ENCODE data around the gene UVRAG.

UVRAG gene

DNA sequence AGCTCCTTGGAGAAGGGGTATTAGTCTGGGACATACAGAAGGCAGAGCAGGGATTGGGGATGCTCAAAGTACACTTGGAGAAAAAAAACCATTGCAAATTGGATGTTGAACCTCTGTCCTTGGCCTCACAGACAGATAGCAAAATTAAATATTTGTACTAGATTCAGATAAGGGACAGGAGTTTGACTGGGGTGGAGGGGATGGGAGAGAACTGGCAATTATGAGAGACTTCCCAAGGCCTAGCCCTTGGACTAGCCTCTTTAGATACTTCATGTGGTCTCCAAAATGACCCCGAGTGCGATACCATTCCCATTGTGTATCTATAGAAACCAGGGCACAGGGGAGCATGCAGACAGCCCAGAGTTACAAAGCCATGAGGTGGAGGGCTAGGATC is 30.9 kb upstream of the UVRAG start:
- DNase-seq: no peak

DNA sequence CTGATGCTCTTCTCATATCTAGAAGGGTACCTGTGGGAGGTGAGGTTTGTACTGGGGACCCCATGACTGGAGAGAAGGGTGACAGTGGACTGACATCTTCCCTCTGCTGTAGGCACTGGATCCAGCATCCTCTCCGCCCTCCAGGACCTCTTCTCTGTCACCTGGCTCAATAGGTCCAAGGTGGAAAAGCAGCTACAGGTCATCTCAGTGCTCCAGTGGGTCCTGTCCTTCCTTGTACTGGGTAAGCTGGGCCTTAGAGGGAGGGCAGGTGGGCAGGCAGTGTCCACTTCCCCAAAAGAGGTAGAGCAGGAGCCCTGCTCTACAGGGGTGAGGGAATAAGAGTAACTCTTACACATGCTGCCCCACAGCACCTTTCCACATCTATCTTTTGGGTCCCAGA is 30.5 kb upstream of the UVRAG start:
- no peak for DNase-seq

DNA sequence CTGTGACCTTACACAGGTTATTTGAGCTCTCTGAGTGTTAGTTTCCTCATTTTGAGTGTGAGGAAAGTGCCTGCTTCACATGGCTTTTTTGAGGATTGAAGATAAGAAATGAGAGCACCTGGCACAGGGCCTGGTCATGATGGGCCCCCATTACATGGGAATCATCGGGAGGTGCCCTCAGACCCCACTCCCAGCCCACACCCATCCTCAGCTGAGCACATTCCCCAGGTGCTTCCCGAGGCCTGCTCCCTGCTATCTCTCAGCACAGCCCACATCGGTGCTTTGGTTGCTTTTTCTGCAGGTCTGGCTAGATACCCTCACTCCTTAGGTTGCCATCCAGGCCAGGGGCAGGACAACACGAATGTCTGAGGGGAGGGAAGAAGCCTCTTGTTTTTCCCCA is 29.8 kb upstream of the UVRAG start:
- DNase-seq: no peak

DNA sequence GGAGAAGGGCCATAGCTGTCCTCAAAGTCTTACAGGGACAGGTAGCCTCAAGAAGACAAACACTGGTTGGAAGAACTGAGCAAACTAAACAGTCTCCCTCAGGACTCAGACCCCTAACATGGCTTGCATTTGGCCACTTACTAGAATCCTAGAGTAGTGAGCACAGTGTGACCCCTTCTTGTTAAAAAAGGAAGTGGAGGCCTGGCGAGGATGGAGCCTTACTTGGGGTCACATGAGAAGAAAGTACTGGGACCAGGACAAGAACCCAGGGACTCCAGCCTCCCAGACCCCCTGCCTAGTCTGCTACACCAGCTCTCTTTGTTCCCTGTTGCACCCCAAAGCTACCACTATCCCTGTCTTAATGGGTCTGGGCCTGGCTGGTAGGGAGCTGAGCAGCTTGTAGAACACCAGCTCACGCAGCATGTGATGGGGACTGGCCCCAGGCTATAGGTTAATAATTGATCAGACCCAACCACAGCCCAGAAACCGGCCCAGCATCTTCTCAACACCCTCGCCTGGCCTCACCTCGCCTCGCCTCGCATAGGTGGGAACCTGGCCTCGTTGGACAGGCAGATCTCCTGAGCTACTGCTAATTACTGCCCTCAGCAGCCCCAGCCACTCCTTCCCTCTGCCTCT is 28.8 kb upstream of the UVRAG start:
- no peak for DNase-seq

DNA sequence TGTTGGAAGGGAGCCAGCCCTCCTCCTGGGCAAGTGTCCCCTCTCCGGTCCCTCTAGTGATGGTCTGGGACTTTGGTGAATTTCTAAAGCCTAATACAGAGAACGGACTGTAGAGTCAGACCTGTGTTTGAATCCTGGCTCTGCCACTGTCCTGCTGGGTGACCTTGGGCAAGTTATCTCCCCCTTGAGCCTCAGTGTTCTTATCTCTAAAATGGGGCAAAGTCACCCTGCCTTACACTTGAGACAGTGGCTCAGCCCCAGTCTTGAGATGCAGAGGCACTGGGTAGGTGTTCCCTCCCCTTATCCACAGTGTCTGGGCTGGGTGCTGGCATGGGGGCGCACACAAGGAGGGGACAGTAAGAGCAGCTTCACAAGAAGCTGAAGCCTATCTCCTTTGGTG is 25.5 kb upstream of the UVRAG start:
- DNase-seq: no peak

DNA sequence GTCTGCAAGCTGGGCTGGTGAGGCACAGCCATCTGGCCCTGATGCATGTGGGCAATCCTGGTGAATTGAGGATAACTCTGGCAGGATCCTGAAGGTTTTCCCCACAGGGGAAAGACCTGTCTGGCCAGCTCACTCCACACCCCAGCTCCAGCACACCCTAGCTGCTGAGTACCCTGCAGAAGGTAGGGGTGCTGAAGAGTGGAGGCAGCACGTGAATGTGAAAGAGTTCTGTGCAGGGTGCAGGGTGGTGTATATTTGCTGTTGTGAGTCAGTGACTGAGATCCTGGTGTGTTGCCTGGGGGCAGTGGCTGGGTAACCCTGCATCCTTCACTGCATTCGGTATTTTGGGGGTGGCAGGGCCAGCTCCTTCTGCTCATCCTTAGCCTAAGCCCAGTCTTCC is 24.0 kb upstream of the UVRAG start:
- DNase-seq: no peak

DNA sequence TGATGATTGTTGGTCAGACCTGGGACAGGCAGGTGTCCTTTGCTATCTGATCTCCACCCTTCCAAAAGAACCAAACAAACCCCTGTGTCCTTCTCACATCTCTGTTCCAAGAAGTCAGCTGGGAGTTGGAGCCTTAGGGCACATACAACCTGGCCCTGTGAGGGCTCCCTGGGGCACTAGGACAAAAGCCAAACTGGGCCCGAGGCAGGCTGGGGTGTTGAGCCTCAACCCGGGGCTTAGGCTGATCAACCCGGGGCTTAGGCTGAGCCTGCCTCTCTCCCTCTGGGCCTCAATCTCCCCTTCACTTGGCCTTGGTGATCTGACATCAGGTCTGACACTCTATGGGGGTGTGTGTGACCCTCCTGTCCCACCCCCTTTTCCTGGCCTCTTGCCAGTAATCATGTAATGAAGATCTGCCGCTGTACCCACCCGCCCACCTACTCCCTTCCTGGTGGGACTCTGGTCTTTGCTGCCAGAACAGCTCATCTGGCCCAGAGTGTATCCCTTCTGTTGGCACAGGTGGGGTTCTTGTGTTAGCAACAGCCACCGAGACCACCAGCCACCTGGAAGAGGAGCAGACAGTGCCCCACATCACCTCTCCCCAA is 22.8 kb upstream of the UVRAG start:
- DNase-seq: no peak

DNA sequence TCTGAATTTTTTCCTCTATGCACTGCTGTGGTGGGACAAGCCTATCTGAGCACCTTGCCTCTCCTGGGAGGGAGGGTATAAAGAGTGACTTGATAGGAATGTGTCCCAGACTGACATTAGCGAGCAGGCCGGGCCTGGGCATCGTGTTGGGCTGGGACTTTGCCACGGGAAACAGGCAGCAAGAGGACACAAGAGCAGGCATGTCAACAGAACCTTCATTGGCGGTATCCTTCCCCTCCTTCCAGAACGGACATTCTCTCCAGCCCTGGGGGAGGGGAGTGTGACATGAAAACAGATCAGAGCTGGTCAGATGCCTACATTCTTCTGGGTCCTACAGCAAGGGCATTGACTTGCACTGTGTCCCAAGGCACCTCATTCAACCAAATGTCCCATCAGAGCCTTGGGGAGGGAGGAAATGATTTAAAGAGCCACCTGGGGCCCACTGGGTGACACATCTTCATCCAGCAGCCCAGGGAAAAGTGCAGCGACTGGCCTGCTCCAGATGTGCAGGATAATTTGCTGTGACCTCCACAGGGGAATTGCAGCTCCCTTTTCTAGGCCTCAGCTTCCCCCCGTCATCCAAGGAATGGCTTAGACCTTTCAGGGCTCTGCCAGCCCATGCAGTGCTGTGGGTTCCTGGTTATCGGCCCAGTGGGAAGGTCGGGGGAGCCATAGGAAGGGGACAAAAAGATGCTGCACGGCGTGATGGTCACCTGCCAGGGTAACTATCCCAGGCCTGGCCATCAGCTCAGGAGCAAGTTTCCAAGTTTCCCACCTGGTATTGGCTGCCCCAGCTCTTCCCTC is 21.8 kb upstream of the UVRAG start:
- DNase-seq: no peak

DNA sequence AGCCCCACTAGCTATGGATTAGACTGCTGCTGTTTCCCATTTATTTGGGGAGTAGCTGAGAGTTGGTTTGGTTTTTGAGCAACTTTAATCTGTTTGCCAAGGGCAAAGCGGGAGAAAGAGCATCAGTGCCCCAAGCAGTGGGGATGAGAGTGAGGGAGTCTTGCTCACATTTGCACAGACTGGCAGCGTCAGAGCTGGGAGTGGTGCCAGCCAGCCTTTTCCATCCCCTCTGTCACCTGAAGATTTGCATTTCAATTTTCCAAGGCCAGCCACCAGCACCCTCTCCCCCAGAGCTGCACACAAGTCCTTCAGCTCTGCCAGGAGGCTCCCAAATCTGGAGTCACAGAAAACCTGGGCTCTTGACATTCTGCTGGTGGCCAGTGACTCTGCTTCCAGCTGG is 21.0 kb upstream of the UVRAG start:
- DNase-seq: no peak

DNA sequence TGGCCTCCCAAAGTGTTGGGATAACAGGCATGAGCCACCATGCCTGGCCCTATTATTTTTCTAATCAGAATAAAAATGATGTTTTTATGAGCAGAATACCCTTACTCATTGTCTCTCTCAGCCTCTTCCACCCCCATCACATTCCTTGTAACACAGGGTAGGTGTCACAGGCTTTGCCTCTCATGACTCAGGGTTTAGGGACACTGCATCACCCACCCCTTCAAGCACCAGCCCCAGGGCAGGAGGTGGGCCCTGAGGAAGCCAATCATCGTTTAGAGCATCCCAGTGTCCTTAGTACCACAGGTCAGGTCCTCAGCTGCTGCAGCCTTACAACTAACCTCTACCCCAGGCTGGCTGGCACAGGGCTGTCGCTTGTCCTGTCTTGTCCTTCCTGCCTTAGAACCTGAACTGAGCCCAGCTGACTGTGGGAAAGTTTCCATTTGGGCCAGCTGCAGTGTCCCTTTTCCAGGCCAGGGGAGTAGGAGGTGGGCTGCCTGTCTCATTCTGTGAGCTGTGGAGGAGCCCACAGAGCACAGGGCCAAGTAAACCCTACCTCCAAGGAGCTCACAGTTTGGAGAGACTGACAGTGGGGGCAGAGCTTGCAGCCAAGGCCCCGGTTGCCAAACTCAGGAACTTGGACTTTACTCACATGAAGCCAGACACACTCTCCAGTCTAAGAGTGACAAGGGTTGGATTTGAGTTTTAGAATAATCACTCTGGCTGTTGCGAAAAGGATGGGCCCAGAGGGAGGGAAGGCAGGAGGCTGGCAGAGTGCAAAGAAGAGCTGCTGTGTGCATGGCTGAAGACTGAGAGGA is 19.5 kb upstream of the UVRAG start:
- no peak for DNase-seq

DNA sequence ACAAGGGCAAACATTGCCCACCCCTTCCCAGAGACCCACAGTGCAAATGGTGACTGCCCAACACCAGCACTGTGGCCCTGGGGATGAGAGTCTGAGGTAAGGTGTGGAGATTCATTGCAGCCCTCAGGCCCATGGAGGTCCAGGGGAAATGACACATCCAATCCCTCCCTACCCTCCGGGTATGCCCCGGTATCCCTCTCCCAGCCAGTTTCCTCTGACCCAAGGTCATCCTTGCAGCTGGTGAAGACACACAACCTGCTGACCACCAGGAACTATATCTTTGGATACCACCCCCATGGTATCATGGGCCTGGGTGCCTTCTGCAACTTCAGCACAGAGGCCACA is 18.9 kb upstream of the UVRAG start:
- no peak for DNase-seq

DNA sequence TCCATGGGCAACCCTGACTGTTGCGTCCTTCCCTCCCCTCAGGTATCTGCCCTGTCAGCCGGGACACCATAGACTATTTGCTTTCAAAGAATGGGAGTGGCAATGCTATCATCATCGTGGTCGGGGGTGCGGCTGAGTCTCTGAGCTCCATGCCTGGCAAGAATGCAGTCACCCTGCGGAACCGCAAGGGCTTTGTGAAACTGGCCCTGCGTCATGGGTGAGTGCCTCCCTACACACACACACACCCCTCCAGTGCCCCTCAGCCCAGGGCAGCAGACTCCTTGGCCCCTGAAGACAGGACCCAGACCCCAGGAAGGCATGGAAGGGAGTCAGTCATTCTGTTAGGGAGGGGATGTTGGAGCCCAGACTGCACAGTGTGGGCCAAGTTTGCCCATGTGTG is 17.9 kb upstream of the UVRAG start:
- DNase-seq: no peak

DNA sequence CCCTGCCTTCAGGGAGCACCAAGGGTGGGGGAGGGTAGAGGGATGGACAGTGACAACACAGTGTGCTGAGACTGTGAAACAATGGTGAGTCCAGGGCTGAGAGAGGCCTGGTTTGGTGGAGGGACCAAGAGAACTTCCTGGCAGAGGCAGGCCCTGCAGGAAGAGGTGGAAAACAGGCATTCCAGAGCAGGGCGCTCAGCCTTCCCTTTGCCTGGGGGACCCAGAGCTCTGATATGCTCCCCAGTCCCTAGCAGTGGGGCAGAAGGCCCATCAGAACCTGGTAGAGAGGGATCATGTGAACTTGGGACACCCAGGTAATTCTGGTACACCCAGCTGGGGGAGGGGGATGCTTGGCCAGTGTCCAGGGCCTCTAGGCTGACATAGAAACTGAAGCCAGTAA is 17.2 kb upstream of the UVRAG start:
- DNase-seq: no peak

DNA sequence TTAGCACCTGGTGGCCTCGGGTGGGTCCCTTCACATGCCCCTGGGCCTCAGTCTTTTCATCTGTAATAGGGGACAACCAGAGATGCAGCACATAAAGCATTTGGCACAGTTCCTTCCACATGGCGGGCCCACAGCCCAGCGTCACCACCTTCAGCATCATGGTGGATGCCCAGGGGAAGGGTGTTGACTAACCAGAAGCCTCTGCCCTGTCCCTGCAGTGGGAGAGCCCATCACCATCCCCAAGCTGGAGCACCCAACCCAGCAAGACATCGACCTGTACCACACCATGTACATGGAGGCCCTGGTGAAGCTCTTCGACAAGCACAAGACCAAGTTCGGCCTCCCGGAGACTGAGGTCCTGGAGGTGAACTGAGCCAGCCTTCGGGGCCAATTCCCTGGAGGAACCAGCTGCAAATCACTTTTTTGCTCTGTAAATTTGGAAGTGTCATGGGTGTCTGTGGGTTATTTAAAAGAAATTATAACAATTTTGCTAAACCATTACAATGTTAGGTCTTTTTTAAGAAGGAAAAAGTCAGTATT is 14.8 kb upstream of the UVRAG start:
- no peak for DNase-seq

DNA sequence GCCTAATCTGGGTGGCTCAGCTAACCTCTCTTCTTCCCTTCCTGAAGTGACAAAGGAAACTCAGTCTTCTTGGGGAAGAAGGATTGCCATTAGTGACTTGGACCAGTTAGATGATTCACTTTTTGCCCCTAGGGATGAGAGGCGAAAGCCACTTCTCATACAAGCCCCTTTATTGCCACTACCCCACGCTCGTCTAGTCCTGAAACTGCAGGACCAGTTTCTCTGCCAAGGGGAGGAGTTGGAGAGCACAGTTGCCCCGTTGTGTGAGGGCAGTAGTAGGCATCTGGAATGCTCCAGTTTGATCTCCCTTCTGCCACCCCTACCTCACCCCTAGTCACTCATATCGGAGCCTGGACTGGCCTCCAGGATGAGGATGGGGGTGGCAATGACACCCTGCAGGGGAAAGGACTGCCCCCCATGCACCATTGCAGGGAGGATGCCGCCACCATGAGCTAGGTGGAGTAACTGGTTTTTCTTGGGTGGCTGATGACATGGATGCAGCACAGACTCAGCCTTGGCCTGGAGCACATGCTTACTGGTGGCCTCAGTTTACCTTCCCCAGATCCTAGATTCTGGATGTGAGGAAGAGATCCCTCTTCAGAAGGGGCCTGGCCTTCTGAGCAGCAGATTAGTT is 14.2 kb upstream of the UVRAG start:
- DNase-seq: no peak

DNA sequence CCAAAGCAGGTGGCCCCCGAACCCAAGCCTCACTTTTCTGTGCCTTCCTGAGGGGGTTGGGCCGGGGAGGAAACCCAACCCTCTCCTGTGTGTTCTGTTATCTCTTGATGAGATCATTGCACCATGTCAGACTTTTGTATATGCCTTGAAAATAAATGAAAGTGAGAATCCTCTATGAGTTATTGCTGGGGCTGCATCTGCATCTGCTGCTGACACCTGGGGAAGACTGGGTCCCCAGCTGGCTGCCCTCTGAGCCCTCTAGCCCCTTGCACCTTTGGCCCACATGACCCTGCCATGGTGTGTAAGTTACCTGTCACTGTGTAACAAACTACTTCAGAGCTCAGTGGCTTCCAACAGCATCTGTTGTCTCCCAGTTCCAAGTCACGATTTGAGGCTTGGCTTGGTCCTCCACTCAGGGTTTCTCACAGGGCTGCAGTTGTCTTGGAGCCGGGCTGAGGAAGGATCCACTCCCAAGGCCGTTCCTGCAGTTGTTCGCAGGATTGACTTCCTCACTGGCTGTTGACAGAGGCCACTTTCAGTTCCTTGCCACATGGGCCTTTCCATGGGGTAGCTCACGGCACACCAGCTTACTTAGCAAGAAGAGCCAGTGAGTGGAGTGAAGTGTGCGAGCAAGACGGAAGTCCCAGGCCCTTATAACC is 13.5 kb upstream of the UVRAG start:
- no peak for DNase-seq

DNA sequence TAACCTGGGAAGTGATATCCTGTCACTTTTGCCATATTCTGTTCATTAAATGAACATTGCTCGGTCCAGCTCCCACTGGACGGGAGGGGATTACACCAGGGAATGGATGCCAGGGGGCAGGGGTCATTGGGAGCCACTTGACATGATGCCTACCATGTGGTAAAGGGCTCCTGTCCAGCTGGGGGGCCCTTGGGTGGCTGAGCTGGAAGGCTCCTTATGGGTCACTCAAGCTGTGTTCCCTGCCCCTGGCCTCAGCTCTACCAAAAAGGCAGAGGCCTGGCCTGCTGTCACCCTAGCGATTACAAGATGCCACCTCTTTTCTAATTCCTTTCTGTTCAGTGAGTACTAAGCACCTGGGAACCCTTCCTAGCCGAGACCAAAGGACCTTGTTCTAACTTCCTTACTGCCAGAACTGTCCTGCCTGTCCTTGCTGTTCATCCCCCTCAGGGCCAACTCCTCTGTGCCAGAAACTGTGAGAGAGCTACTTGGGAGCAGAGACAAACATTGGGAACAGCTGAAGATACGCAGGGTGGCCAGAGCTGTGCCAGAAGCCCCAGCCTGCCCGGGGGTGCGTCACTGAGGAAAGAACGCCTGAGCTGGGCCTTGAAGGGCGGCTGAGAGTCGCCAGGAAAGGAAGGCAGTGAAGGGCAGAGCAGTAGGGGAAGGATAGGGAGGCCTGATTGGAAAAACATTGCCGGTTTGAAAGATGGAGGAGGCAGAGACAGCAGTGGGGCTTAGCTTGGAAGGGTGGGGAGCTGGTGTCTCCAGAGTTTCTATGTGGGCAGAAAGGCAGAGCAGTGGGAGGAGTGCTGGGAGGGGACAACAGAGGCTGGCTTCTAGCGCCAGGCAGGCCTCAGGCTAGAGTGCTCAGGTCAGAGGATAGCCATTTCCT is 12.7 kb upstream of the UVRAG start:
- no peak for DNase-seq

DNA sequence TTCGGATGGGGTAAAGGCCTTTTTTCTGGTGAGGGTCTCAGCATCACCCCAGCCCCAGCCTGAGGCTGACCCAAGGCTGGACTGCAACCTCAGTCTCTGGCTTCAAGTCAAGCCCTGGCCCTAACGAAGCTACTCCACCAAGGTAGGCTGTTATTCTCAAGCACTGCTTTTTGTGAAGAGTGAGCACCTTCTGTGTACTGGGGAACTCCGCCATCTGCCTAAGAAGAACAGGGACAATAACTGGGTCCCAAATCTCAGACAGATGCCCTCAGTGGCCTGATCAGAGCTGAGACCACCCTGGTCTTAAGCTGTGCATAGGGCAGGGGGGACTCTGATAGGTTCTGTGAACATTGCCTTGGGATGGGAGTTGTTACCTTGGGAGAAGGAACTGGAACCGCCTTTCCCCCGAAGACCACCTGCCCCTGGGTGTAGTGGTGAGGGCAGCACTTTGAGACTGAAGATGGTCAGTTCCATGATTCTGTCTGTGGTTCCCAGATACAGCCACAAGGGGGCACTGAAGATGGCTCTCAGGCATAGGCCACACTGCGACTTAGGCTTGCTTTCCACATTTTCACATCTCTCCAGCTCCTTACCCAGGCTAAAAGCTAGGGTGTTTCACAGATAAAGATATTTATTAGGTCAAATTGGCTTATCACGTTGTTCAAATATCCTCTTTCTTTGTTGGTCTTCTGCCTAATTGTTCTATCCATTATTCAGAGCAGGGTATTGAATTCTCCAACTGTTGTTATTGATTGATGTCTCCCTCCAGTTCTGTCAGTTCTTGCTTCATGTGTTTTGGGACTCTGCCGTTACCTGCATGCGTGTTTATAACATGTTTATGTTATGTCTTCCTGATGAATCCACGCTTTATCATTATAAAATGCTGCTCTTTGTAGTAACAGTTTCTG is 11.8 kb upstream of the UVRAG start:
- DNase-seq: no peak

DNA sequence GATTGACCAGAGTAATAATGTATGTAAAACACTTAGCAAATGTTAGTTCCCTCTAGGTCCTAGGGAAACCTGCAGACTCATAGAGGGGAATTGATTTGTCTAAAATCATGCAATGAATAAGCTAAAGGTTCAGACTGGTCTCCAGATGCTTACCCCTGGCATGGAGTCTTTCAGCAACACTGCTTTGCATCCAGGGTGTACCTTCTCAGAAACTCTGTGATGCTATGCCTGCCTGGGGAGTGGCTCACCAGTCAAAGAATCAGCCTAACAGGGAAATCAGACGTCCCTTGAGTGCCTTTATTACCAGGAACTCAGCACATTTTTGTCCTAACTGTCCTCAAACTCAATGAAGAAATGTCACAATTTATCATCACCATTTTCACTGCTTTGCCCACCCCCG is 5.9 kb upstream of the UVRAG start:
- DNase-seq: no peak

DNA sequence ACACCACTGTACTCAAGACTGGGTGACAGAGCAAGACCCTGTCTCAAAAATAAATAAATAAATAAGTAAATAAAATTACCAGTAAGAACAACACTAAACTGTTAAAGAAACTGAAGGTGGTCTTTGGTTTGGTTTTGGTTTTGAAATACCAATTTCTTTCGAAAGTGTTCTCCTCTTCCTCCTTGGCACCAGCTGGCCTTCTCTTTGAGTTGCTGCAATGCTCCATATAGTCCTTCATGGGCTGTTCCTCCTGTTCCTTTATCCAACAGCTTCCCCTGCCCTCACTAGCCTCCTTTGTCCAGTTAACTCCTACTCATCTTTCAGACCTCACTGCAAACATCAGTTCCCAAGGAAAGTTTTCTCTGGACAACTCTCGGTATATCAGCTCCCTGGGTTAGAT is 5.0 kb upstream of the UVRAG start:
- DNase-seq: no peak
